ENCODE results near the gene PSMC1.
"Not testable (repeated sequence)": the region's sequence is repeated elsewhere in the genome, so short reads cannot be mapped to it uniquely, and the experiment has no call there.

PSMC1 gene

GRCh38 chr14:90239139-90239538 is 17.2 kb upstream of the PSMC1 start:
- no peaks in the 10 kb centered on the region for H3K4me1 ChIP-seq
- intact Hi-C loops (cut with DNase I; ENCODE audit: low total_unique reads) = no loop called here
- peaks cover 0 to 49% (median 44%) of the 10 kb centered on the region in 3 donors for H3K9me3 ChIP-seq
- H3K36me3 ChIP-seq = no peaks in the 10 kb centered on the region
- peaks cover 0 to 14% of the 10 kb centered on the region in 2 donors for H3K27me3 ChIP-seq
- no peak overlapping the region for H3K27ac ChIP-seq
- TF ChIP-seq, protein P1, sequence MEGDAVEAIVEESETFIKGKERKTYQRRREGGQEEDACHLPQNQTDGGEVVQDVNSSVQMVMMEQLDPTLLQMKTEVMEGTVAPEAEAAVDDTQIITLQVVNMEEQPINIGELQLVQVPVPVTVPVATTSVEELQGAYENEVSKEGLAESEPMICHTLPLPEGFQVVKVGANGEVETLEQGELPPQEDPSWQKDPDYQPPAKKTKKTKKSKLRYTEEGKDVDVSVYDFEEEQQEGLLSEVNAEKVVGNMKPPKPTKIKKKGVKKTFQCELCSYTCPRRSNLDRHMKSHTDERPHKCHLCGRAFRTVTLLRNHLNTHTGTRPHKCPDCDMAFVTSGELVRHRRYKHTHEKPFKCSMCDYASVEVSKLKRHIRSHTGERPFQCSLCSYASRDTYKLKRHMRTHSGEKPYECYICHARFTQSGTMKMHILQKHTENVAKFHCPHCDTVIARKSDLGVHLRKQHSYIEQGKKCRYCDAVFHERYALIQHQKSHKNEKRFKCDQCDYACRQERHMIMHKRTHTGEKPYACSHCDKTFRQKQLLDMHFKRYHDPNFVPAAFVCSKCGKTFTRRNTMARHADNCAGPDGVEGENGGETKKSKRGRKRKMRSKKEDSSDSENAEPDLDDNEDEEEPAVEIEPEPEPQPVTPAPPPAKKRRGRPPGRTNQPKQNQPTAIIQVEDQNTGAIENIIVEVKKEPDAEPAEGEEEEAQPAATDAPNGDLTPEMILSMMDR (IDR thresholded peaks at IDR 0.05) = no peak
- no peak for DNase-seq
- no peak overlapping the region for H3K4me3 ChIP-seq

DNA sequence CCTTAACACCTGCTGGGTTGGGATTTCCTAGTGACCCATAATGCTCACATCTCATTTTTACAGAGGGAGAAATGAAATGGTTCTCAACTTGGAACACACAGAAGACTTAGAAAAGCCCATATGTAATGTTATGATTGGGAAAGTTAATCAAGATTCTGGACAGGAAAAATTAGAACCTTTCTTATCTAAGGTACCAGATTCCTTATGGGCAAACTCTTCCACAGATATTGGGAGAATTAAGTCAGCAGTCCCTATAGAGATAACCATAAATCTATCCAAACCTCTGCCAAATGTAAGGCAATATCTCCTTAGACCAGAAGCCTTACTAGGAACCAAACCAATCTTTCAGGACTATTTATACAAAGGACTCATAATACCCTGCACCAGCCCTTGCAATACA is 13.9 kb upstream of the PSMC1 start:
- H3K27ac ChIP-seq = no peak overlapping the region
- no peaks in the 10 kb centered on the region for H3K27me3 ChIP-seq
- no peaks in the 10 kb centered on the region for H3K36me3 ChIP-seq
- no peak overlapping the region for H3K4me3 ChIP-seq
- intact Hi-C loops (cut with DNase I; ENCODE audit: low total_unique reads) = no loop called here
- H3K4me1 ChIP-seq = no peaks in the 10 kb centered on the region
- TF ChIP-seq, protein P1 (IDR thresholded peaks at IDR 0.05) = no peak
- DNase-seq = no peak
- H3K9me3 ChIP-seq = peaks cover 0 to 43% (median 39%) of the 10 kb centered on the region in 3 donors

- DNase-seq = no peak
- H3K27me3 ChIP-seq = no peaks in the 10 kb centered on the region
- peaks cover 0 to 1% (median 0%) of the 10 kb centered on the region in 3 donors for H3K9me3 ChIP-seq
- intact Hi-C loops (cut with DNase I; ENCODE audit: low total_unique reads) = no loop called here
- H3K4me3 ChIP-seq = no peak overlapping the region
- TF ChIP-seq, protein P1 (IDR thresholded peaks at IDR 0.05) = no peak
- H3K27ac ChIP-seq = no peak overlapping the region
- H3K4me1 ChIP-seq = no peaks in the 10 kb centered on the region
- no peaks in the 10 kb centered on the region for H3K36me3 ChIP-seq
These were observed 9.4 kb upstream of the PSMC1 start for GRCh38 chr14:90246936-90247335.

- H3K27me3 ChIP-seq; DNase-seq; H3K4me3 ChIP-seq; H3K27ac ChIP-seq; H3K9me3 ChIP-seq; intact Hi-C loops (cut with DNase I; ENCODE audit: low total_unique reads); H3K36me3 ChIP-seq; H3K4me1 ChIP-seq: not testable (repeated sequence)
These were observed 8.9 kb upstream of the PSMC1 start for GRCh38 chr14:90247441-90247840.

- intact Hi-C loops (cut with DNase I; ENCODE audit: low total_unique reads) = no loop called here
- DNase-seq = no peak
- H3K4me3 ChIP-seq = no peak overlapping the region
- no peaks in the 10 kb centered on the region for H3K4me1 ChIP-seq
- H3K9me3 ChIP-seq = no peaks in the 10 kb centered on the region
- no peaks in the 10 kb centered on the region for H3K36me3 ChIP-seq
- no peaks in the 10 kb centered on the region for H3K27me3 ChIP-seq
- H3K27ac ChIP-seq = no peak overlapping the region
- TF ChIP-seq, protein P1 (IDR thresholded peaks at IDR 0.05) = no peak
These were observed 7.8 kb upstream of the PSMC1 start for GRCh38 chr14:90248594-90248993.

- H3K36me3 ChIP-seq = no peaks in the 10 kb centered on the region
- no peak overlapping the region for H3K4me3 ChIP-seq
- no peaks in the 10 kb centered on the region for H3K9me3 ChIP-seq
- no peaks in the 10 kb centered on the region for H3K27me3 ChIP-seq
- TF ChIP-seq, protein P1 (IDR thresholded peaks at IDR 0.05) = no peak
- intact Hi-C loops (cut with DNase I; ENCODE audit: low total_unique reads) = no loop called here
- no peak for DNase-seq
- H3K27ac ChIP-seq = no peak overlapping the region
- H3K4me1 ChIP-seq = peaks cover 0 to 22% (median 15%) of the 10 kb centered on the region in 4 donors
These were observed 2.5 kb upstream of the PSMC1 start for GRCh38 chr14:90253826-90254225.
